Activated CD4-positive, alpha-beta T cell treated with anti-CD3 and anti-CD28 coated beads for 4 hours (primary cell): ENCODE results near the gene IFT122.
"Not testable (repeated sequence)": the region's sequence is repeated elsewhere in the genome, so short reads cannot be mapped to it uniquely, and the experiment has no call there.

ENCODE experiments used
- DNase-seq, 2 donors: peaks; one replicate each; pipeline ENCODE4 v3.0.0-alpha.2; 2020

The IFT122 gene

GRCh38 chr3:129498603-129499488 is 58.8 kb downstream of the IFT122 start:
- not testable (repeated sequence) for DNase-seq

GRCh38 chr3:129499604-129500333 is 59.7 kb downstream of the IFT122 start:
- DNase-seq, result not testable (repeated sequence)

DNA sequence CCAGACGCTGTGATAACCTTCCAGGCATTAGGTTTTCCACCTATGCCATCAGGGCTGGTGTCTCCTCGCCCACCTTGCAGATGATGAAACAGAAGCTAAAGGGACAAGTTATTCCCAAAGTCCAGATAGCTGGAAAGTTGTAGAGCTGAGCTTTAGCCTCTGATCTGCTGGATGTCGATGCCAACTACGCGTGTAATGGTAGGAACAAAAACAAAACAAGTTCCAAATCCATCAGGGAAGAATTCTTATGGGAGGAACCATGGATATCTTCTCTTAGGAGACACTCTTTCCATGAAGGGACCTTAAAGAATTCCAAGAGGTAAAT is 60.3 kb downstream of the IFT122 start:
- DNase-seq, result no peak

DNA sequence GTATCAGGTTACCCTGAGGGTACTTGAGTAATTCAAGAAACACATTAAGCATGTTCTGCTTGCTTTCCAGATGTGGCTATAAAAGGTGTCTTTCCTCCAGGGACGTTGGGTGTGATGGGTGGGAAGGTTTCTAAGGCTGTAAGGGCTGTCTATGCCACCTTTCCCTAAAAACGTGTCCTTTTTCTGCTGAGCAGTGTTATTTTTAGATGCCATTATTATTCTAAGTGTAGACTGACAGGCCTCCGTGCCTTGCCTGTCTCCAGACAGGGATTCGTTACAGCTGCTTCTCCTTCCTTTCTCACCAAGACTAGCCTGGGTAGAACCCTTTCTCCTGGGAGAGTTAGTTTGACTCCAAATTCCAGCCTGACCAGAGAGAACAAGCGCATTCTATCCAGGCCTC is 61.6 kb downstream of the IFT122 start:
- DNase-seq, result no peak

GRCh38 chr3:129502641-129503408 is 62.8 kb downstream of the IFT122 start:
- DNase-seq, result no peak

DNA sequence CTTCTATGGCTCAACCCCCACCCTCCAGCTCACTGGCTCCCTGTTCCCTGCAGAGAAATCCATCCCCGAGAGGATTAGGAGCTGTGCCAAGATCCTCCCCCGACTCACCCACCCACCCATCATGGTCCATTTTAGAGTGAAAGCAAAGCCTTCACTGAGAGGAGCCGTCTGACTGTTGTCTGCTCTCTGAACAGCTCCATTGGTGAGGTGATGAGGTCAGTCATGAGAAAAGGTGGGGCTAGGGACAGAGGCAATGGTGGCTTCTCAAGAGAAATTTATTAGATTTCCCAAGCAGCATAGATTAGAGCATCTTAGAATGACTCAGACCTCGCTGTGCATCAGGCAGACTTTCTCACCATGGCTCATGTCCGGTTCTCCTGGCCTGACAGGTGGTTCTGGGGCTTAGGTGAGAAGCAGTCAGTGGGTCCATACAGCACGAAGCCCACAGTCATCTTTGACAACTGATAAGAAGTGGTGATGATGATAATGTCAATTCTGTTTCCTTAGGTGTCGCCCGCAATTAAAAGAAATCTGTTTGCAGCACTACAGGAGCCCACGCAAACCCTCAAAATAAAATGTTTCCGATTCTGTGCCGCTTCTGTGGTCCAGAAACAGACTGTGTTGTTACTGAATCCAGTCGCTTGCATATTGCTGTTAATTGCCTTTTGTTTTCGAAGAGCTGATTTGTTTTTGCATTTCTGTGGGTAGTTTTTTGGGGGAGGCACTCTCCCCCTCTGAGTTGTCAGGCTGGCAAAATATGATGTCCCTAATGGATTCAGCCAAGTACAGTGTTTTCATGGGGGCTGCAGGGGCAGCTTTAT is 63.7 kb downstream of the IFT122 start:
- DNase-seq, result no peak

GRCh38 chr3:129504471-129505100 is 64.6 kb downstream of the IFT122 start:
- no peak for DNase-seq

- DNase-seq, result no peak
These were observed 65.3 kb downstream of the IFT122 start for GRCh38 chr3:129505341-129505740.

DNA sequence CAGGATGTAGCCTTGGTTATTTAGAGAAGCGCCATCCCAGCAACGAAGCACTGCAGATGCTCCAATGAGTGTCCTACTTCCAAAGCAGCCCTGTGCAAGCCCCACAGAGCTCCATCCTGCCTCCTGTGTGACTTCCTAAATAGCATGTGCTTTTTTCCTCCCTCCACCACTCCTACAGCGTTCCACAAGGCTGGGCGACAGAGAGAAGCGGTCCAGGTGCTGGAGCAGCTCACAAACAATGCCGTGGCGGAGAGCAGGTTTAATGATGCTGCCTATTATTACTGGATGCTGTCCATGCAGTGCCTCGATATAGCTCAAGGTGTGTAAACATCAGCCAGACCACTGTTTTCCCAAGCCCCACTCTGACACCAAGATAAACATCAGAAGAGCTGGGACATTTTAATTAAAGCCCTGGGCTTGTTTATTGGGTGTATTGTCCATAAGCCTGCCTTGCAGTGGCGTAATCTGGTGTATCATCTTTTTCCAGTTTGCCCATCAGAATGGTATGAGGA is 66.3 kb downstream of the IFT122 start:
- no peak for DNase-seq

- no peak for DNase-seq
These were observed 67.3 kb downstream of the IFT122 start for GRCh38 chr3:129507181-129507831.

DNA sequence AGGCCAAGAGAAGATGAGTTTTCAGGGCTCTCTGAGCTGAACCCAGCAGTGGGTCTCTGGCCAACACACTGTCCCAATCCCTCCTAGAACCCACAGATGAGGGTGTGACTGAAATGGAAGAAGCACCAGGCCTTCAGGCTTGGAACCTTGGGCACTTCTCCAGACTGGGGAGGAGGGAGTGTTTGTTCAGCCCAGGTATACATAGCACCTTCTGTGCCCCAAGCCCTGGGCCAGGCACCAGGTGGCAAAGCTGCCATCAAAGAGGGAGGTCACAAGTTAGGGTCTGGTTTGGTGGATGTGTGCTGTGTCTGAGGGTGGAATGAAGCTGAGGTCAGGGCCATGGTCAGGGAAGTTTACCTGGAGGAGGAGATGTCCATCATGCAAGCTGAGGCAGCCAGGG is 72.6 kb downstream of the IFT122 start:
- no peak for DNase-seq

DNA sequence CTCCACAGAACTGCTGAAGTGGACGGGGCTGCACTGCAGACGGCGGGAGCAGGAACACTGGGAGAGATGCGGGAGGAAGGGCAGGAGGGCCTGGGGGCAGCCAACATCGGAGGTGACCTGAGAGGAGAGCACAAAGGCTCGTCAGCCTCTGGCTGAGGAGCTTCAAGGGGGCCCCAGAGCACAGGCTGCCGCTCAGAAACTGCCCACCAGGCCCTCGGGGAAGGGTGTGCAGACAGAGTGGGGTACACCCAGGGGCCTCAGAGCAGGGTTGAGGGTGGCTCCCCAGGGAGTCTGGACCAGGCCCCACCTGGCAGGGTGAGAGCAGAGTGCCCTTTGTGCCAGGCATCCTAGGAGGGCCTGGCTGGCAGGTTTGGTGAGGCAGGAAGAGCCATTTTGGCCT is 73.7 kb downstream of the IFT122 start:
- no peak for DNase-seq

GRCh38 chr3:129514110-129514509 is 74.1 kb downstream of the IFT122 start:
- no peak for DNase-seq

DNA sequence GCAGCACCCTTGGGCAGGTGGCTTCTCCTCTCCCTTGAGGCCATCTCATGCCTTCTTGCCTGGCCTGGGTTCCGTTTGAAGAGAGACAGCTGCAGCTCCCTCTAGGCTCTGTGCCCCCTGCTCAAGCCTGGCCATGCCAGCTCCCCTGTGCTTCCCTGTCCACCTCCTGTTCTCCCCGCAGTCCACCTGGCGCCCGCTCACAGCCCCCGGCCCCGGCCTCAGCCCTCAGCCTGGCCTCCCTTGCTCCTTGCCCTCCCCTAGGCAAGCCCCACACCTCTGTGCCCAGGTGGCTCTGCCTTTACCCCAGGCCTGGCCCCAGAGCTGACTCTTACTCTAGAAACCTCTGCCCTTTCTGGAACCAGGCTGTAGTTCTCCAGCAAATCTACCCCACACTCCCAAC is 74.5 kb downstream of the IFT122 start:
- DNase-seq, result no peak

- not testable (repeated sequence) for DNase-seq
These were observed 75.2 kb downstream of the IFT122 start for GRCh38 chr3:129515108-129515820.

GRCh38 chr3:129515821-129516432 is 75.9 kb downstream of the IFT122 start:
- DNase-seq, result not testable (repeated sequence)

- DNase-seq, result no peak
These were observed 77.5 kb downstream of the IFT122 start for GRCh38 chr3:129517516-129517915.

- no peak for DNase-seq
These were observed 78.1 kb downstream of the IFT122 start for GRCh38 chr3:129518038-129518561.

GRCh38 chr3:129518581-129518980 is 78.6 kb downstream of the IFT122 start:
- no peak for DNase-seq

DNA sequence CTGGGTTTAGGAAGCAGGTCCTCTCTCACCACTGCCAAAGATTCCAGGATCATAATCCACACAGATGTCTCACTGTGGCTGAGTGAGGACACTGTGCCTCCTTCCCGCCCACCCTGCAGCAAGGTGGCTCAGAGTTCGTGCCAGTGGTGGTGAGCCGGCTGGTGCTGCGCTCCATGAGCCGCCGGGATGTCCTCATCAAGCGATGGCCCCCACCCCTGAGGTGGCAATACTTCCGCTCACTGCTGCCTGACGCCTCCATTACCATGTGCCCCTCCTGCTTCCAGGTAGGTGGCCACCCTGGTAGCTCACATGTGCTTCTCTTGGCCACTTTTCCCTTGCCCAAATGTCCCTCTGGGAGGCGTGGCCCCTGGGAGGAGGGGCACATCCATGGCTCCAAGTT is 79.4 kb downstream of the IFT122 start:
- no peak for DNase-seq
